Activated CD8-positive, alpha-beta T cell treated with anti-CD3 and anti-CD28 coated beads for 36 hours (primary cell): ENCODE measurements around the gene TMEM143. TPM values are rescaled to one million over a fixed set of nuclear protein-coding genes. Genes with fewer than 3 reads are reported as not detected.

Experiments used
- ATAC-seq: fragments of 200-7000 bp; cut with Tn5 transposase; one replicate; pipeline ENCODE4 v1.10.0; 2021; ENCODE audit warnings: mild to moderate bottlenecking, moderate library complexity
- CTCF ChIA-PET: fragments of 350-600 bp; sonication (Branson Sonifier 250); formaldehyde crosslinking; loops from one replicate; lab custom pipeline; 2021; ENCODE audit warnings: antibody characterized with exemption; lab: Charles Lee
- POLR2A ChIA-PET: fragments of 350-600 bp; sonication (Branson Sonifier 250); formaldehyde crosslinking; loops from one replicate; lab custom pipeline; 2021; ENCODE audit warnings: antibody characterized with exemption; lab: Charles Lee
- DNase-seq: peaks from one replicate; pipeline ENCODE4 v3.0.0-alpha.2; 2020
- H3K27ac Mint-ChIP-seq: one replicate; pipeline ENCODE4 v1.8.0; 2021; ENCODE audit warnings: mild to moderate bottlenecking, mixed read lengths
- H3K27me3 Mint-ChIP-seq: one replicate; pipeline ENCODE4 v1.8.0; 2021; ENCODE audit warnings: mixed read lengths
- H3K36me3 Mint-ChIP-seq: one replicate; pipeline ENCODE4 v1.8.0; 2021; ENCODE audit warnings: low read depth, mixed read lengths
- H3K4me1 Mint-ChIP-seq: one replicate; pipeline ENCODE4 v1.8.0; 2021; ENCODE audit warnings: low read depth, mixed read lengths
- H3K4me3 Mint-ChIP-seq: one replicate; pipeline ENCODE4 v1.8.0; 2021; ENCODE audit warnings: mild to moderate bottlenecking, moderate library complexity, mixed read lengths
- H3K9me3 Mint-ChIP-seq: one replicate; pipeline ENCODE4 v1.8.0; 2021; ENCODE audit warnings: mixed read lengths
- intact Hi-C: fragments of 100-400 bp; cut with micrococcal nuclease; formaldehyde crosslinking; loops from one replicate; pipeline ENCODE4 v1.10.0; 2022
- total RNA-seq, 2 experiments: library from RNA; stranded (reverse); gene quantifications; one replicate each; pipeline ENCODE4 v1.2.3, GENCODE V29; 2021
- TF ChIP-seq, protein P1 (sequence below): fragments of 200-600 bp; IDR thresholded peaks from one replicate; pipeline ENCODE4 v1.8.0; 2022; ENCODE audit warnings: antibody characterized with exemption, mild to moderate bottlenecking

TMEM143 gene
- total RNA-seq, 2 experiments from 2014 or later: 19.4 to 21.7 TPM

DNA sequence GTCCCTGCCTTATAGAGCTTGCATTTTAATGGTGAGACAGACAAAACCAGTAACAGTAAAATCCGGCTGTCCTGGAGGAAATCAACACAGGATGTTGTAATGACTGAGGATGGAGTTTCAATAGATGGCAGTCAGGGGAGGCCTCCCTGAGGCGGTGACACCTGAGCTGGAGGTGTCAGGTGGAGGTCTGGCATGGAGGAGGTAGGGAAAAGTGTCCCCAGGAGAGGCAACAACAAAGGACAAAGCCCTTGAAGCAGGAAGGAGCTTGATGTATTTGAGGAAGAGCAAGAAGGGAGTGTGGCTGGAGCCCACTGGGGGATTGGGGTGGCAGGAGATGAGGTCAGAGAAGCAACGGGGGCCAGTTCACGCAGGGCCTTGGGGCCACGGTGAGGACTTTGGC lies 37.5 kb upstream of the TMEM143 start:
- Mint-ChIP-seq H3K4me1 (peaks cover 29% of the 10 kb centered on the region), H3K27me3 (peaks cover 17% of the 10 kb centered on the region), H3K27ac (no peak overlapping the region), H3K36me3 (no peaks in the 10 kb centered on the region), H3K9me3 (peaks cover 6% of the 10 kb centered on the region), H3K4me3 (no peak overlapping the region)
- POLR2A ChIA-PET: interaction anchor here (0.8 to 1.1 kb wide), 3 partner anchors 38 to 152 kb away, joined by 3 to 4 read pairs (median 4); partner anchors contain the start of gene TMEM143
- CTCF ChIA-PET: interaction anchor here (2.0 to 2.9 kb wide), 2 partner anchors 10 to 67 kb away, joined by 6 to 22 read pairs; partner anchors contain the start of gene KDELR1
- ATAC-seq (no peak), DNase-seq (no peak)
- intact Hi-C loops: no loop called here
- TF ChIP-seq, protein P1, sequence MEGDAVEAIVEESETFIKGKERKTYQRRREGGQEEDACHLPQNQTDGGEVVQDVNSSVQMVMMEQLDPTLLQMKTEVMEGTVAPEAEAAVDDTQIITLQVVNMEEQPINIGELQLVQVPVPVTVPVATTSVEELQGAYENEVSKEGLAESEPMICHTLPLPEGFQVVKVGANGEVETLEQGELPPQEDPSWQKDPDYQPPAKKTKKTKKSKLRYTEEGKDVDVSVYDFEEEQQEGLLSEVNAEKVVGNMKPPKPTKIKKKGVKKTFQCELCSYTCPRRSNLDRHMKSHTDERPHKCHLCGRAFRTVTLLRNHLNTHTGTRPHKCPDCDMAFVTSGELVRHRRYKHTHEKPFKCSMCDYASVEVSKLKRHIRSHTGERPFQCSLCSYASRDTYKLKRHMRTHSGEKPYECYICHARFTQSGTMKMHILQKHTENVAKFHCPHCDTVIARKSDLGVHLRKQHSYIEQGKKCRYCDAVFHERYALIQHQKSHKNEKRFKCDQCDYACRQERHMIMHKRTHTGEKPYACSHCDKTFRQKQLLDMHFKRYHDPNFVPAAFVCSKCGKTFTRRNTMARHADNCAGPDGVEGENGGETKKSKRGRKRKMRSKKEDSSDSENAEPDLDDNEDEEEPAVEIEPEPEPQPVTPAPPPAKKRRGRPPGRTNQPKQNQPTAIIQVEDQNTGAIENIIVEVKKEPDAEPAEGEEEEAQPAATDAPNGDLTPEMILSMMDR: no peak

DNA sequence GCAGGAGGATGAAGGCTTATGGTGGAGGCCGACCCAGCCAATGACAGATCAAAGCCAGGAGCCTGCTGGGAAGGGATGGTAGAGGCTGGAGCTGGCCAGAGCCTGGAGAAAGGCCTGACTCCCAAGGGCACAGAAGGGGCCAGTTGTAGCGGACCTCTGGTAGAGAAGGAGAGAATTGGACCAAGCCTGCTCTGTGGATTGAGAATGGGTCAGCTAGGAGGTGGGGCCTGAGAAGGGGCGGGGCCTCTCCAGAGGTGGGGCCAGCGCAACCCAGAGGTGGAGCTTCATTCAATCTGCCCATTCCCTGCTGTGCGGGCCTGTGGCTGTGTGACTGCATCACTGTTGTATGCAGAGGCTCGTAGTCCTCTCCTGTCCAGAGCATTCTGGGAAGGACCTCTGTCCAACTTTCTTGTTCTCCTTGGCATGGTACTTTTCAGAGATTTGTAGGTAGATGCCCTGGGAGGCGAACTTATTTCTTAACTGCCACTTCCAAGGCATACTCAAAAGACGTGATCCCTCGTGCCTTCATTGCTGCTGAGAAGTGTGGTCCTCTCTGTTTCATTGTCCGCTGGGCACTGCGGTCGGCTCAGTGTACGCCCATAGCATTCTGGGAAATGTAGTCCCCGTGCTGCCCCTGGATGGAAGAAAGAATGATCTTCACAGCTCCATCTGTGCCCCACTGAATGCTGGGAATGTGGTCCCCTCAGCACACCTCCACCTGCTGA lies 36.4 kb upstream of the TMEM143 start:
- H3K4me1 Mint-ChIP-seq: peaks cover 33% of the 10 kb centered on the region
- ChIA-PET POLR2A (interaction anchor here (0.9 kb wide), 1 partner anchor 37 kb away, joined by 4 read pairs; the partner anchor contains the start of gene TMEM143), CTCF (interaction anchor here (2.0 to 2.9 kb wide), 2 partner anchors 9 to 66 kb away, joined by 6 to 22 read pairs; partner anchors contain the start of gene KDELR1)
- no peak overlapping the region for H3K4me3 Mint-ChIP-seq
- ATAC-seq (peak; percentile 21), DNase-seq (peak; percentile 49)
- no peak overlapping the region for H3K27ac Mint-ChIP-seq
- intact Hi-C loops: no loop called here
- H3K36me3 Mint-ChIP-seq: no peaks in the 10 kb centered on the region
- H3K27me3 Mint-ChIP-seq: peaks cover 25% of the 10 kb centered on the region
- TF ChIP-seq, protein P1: no peak
- H3K9me3 Mint-ChIP-seq: peaks cover 6% of the 10 kb centered on the region

DNA sequence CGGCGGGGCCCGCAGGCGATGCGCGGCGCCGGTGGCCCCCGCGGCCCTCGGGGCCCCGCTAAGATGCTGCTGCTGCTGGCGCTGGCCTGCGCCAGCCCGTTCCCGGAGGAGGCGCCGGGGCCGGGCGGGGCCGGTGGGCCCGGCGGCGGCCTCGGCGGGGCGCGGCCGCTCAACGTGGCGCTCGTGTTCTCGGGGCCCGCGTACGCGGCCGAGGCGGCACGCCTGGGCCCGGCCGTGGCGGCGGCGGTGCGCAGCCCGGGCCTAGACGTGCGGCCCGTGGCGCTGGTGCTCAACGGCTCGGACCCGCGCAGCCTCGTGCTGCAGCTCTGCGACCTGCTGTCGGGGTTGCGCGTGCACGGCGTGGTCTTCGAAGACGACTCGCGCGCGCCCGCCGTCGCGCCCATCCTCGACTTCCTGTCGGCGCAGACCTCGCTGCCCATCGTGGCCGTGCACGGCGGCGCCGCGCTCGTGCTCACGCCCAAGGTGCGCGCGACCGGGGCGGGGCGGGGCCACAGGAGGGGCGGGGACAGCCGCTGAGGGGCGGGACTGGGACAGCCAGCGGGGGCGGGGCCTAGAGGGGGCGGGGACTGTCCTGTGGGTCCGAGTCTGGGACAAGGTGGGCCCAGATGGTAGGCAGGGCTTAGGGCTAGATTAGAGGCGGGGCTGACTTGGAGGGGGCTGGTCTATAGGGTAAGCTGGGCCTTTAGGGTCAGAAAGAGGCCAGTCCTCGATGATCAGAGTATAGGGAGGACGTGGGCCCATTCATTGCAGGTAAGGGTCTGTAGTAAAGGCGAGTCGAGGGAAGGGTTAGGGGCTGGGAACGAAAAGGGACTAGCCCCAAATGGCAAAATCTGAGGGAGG lies 34.9 kb upstream of the TMEM143 start:
- TF ChIP-seq, protein P1: no peak
- intact Hi-C loops: no loop called here
- Mint-ChIP-seq H3K27ac (no peak overlapping the region), H3K4me1 (peaks cover 43% of the 10 kb centered on the region), H3K4me3 (peak overlapping the region; percentile 82), H3K27me3 (peaks cover 36% of the 10 kb centered on the region), H3K9me3 (peaks cover 6% of the 10 kb centered on the region), H3K36me3 (no peaks in the 10 kb centered on the region)
- POLR2A ChIA-PET: no interaction called here
- peak; percentile 92 for DNase-seq
- CTCF ChIA-PET: no interaction called here
- peak; percentile 77 for ATAC-seq

DNA sequence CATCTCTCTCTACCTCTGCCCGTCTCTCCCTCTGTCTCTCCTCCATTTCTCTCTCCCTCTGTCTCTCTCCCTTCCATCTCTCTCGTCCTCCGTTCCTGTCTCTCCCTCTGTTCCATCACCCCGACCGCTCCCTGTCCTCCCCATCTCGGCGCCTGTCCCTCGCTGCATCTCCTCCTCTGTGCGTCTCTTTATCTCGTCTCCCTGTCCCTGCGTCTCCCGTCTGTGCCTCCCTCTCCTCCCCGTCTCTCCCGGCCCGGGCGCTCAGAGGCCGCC lies 34.3 kb upstream of the TMEM143 start:
- Mint-ChIP-seq H3K4me3 (peak overlapping the region; percentile 82), H3K27me3 (peaks cover 37% of the 10 kb centered on the region), H3K27ac (peak overlapping the region; percentile 81), H3K4me1 (peaks cover 40% of the 10 kb centered on the region), H3K36me3 (no peaks in the 10 kb centered on the region), H3K9me3 (peaks cover 6% of the 10 kb centered on the region)
- ChIA-PET POLR2A (no interaction called here), CTCF (no interaction called here)
- TF ChIP-seq, protein P1: no peak
- DNase-seq (no peak), ATAC-seq (no peak)
- intact Hi-C loops: no loop called here
